Subcutaneous preadipocyte (primary cell): ENCODE data around the gene ZNF570. TPM values are rescaled to one million over a fixed set of nuclear protein-coding genes. Genes with fewer than 3 reads are reported as not detected.

Experiments
- total RNA-seq: library from RNA; depleted of rRNA; stranded (reverse); fragments of >200 nt; gene quantifications from 2 replicates; pipeline ENCODE4 v1.2.3, GENCODE V29; 2012

The ZNF570 gene
- total RNA-seq, result 4.7 and 4.8 TPM in 2 replicates

DNA sequence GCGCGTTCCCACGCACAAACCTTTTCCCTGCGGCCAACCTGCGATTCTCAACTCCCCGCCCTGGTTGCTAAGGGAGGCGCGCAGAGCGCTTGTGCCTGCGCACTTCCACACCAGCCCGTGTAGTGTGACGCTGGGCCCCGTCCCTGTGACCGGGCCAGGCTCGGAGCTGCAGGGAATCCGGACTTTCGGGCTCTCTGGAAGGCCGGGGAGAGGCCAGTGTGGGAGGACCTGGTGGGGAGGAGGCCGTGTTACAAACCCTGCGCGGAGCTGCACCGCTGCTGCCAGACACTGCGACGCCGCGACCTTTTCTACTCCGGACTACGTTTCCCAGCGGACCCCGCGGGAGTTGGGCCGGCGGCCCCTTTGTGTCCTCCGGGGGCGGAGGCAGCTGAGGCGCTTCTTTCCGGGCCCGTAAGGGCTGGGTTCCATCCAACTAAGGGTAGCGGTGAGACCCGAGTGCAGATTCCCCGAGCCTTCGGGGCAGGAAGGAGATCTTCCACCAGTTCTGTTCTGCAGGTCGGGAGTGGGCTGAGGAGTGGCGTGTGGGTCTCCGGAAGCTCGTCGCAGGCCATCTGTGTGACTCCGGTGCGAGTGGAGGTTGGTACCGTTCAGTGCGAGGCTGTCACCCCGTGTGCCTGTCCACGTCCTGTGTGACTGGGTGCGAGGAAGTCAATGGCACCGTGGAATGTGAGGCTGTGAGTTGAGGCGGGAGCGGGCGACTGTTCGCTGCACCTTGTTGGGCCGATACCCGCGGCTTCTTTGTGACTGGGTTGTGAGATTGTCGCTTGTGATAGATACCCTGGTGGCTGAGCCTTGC, at the start of gene ZNF570:
Gene ZNF570 (plus strand): TSS at position 396 of the 817 bp plus-strand sequence. CDS start 999 bp downstream, outside the sequence.

DNA sequence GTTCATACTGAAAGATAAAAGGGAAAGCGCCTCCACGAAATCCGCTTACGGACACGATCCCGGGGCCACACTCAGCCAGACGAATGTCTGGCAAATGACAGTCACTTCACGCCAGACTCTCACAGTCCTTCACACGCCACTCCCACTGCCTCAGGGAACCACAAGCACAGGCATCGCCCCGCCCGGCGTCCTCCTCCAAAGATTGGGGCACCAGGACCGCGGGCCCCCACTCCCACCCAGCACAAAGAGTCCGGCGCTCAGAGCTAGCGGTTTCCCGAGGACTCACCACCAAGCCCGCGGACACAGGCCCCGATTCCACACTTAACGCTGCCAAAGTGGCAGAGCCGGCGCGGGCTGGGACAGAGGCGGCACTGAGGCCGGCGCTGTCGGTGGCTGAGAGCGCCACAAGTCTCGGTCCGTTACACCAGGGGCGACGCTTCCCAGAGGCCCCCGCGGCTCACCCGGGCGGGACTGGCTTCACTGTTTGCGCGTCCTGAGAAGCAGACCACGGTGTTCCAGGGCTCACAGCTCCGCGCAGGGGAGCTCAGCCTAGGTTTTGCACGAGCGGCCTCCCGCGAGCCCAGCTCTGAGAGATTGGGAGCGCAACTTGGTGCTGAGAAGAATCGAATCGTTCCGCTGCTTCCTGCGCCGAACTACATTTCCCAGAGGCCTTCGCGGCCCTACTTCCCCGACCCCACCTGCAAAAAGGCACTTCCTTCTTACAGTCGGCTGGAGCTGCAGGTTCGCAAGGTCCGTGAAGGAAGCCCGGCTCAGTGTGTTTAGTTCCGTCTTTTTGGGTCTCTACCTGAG, 2.2 kb upstream of the ZNF570 start, which contains the start of gene ZNF569:
Gene ZNF569 (minus strand): TSS at position 647 of the 810 bp plus-strand sequence. CDS start 22,523 bp downstream, outside the sequence.

DNA sequence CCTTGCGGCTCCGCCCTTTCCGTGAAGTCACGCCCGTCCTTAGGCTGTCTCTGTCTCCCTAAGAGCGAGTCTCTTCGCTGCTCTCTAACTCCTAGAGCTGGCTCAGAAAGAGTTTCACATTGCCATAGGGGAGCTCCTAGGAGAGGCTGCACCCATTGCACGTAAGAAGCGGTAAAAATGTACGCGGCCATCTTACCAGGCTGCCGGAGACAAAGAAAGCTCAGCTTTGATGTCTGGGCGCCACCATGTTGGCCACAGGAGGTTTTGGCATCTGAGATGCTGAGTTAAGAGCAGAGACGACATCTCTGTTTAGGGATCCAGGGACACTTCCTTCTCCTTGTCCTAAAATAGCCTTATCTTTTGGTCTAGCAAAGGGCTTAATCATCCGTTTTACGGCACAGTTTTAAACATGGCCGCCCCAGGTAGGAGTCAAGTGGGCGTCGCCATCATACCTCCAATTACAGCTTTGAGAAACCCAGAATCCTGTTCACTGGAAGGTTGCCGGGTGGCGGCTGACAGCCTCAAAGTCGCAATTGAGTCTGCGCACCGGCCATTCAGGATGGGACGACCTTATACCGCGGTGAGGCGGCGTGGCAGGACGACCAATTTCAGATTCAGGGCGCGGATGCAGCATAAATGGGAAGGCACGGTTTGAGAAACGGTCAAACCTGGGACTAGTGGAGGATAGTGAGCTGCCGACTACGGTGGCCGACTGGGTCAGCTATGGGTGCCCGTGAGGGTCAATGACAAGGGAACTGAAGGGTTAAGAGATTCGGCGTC, 37.4 kb downstream of the ZNF570 start, which contains the start of gene ZNF793:
Gene ZNF793 (plus strand): TSS at position 553 of the 780 bp plus-strand sequence. CDS start 16,501 bp downstream, outside the sequence.

Other genes starting within 250 kb of the ZNF570 start
- 3.3 and 3.7 TPM in 2 replicates for gene ZNF527, start 98.3 kb upstream of the ZNF570 start, total RNA-seq
- 4.0 and 6.1 TPM in 2 replicates for gene ZNF569, start 1.9 kb upstream of the ZNF570 start, total RNA-seq
- gene ZNF793, start 37.6 kb downstream of the ZNF570 start, total RNA-seq, result 0.20 and 0.73 TPM in 2 replicates
- 1.1 and 1.4 TPM in 2 replicates for gene ZNF571, start 125.4 kb downstream of the ZNF570 start, total RNA-seq
- gene ZNF540, start 125.5 kb downstream of the ZNF570 start, total RNA-seq, result 0.20 TPM in 1 of 2 replicates, not detected in the other
- 11.8 and 13.3 TPM in 2 replicates for gene ZFP30, start 186.1 kb downstream of the ZNF570 start, total RNA-seq